CD1c-positive myeloid dendritic cell (primary cell): Measurements from ENCODE around the gene TRAPPC3L.

ENCODE experiments used
- DNase-seq: peaks from one replicate; pipeline ENCODE4 v3.0.0-alpha.2; 2016; ENCODE audit errors: extremely low spot score

The TRAPPC3L gene

GRCh38 chr6:116465246-116465645, 80.2 kb downstream of the TRAPPC3L start:
- peak; percentile 90 for DNase-seq

DNA sequence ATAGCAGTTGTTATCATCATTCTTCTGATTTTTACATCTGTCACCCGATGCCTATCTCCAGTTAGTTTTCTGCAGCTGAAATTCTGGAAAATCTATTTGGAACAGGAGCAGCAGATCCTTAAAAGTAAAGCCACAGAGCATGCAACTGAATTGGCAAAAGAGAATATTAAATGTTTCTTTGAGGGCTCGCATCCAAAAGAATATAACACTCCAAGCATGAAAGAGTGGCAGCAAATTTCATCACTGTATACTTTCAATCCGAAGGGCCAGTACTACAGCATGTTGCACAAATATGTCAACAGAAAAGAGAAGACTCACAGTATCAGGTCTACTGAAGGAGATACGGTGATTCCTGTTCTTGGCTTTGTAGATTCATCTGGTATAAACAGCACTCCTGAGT, 82.2 kb downstream of the TRAPPC3L start:
- DNase-seq: no peak

DNA sequence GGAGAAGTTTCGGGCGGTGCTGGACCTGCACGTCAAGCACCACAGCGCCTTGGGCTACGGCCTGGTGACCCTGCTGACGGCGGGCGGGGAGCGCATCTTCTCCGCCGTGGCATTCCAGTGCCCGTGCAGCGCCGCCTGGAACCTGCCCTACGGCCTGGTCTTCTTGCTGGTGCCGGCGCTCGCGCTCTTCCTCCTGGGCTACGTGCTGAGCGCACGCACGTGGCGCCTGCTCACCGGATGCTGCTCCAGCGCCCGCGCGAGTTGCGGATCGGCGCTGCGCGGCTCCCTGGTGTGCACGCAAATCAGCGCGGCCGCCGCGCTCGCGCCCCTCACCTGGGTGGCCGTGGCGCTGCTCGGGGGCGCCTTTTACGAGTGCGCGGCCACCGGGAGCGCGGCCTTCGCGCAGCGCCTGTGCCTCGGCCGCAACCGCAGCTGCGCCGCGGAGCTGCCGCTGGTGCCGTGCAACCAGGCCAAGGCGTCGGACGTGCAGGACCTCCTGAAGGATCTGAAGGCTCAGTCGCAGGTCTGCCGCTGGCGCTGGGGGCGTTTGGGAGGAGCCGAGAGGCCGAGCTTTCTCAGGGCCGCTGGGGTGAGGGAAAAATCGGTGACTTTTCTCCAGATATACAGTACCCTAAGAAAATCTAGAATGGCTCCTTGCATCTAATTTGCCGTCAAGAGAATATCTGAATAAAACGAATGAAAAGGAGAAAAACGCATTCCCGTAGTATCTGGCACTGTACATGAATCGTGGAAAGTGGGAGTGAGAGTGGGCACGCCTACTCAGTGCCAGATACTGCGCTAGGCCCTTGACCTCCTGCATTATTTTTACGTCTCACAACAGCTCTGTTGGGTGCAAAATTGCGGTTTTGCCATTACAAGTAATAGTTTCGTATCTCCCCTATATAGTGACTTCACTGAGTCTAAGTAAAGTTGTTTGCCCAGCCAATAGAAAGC, 83.3 kb downstream of the TRAPPC3L start:
- DNase-seq: peak; percentile 73

DNA sequence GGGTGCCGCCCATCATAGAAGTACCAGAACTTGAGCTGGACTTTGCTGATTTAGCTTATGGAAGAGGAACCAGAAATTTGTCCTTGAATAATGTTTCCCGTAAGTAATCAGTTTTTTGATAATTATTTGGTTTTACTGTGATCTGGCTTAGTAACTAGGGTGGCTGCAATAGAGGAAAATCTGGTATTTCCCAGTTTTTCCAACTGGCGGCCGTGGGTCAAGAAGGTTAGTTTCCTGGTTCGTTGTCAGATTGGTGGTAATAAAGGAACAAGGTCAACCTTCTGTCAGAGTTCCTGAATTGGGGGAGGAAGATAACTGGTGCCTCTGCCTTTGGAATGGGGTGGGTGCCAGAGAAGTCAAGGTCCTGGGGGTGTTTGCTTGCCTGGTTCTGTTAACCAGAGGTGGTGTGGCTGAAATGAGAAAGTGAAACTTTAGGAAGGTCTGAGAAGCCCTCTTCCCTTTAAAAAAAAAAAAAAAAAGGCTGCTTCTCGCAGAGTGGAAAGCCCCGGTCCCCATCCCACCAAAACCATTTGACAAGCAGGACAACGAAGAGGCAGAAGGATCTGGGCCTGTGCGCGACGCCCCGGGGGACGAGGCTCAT, 84.1 kb downstream of the TRAPPC3L start, which contains the start of gene CALHM6:
CALHM6 (plus strand) TSS at position 45 of the 601 bp plus-strand sequence; CDS start at position 600, 555 bp downstream.
- peak; percentile 46 for DNase-seq

GRCh38 chr6:116459927-116460326, 85.6 kb downstream of the TRAPPC3L start:
- DNase-seq: no peak

DNA sequence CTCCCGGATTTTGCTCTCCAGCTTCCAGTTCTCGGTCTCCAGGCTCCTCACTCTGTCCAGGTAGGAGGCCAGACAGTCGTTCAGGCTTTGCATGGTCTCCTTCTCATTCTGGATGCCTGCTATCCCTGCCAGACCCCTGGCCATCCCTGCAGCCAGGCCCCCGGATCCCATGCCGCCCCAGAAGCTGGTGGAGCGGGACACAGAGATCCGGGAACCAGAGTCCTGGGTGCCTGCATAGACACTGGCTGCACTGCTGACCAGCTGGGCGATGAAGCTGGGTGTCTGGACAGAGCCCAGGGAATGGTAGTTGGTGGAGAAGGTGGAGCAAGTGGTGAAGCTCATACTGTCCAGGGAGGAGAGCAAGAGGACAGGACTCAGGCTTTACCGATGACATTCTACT, 87.2 kb downstream of the TRAPPC3L start:
- DNase-seq: no peak

DNA sequence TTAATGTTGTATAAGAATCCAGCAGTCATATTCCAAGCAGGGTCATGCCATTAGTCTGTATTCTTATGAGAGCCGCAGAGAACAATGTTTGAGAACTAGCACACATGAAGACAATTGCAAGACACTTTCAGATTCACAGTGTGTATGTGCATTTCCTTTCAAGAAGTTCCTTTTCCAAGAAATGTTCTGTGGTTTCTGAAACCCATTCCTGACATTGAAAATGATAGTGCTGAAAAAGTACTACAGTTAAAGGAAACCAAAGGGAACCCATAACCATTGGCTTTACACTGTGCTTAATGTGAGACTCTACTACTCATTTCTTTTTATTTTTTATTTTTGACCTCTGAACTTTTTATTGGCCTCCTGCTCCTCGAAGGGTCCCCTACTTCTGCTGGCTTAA, 88.6 kb downstream of the TRAPPC3L start:
- no peak for DNase-seq

DNA sequence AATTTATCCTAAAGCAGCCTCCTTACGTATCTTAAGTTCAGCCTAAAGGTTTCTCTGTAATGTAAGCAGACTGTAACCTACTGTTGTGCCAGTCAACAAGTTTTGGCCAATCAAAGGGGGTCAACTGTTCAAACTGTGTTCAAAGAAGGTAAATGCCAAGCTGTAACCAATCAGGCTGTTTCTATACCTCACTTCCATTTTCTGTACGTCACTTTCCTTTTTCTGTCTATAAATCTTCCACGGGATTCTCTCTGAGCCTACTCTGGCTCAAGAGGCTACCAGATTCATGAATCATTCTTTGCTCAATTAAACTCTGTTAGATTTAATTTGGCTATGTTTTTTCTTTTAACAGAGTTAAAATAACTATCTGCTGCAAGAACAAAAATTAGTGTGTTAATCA, 89.4 kb downstream of the TRAPPC3L start:
- DNase-seq: no peak

DNA sequence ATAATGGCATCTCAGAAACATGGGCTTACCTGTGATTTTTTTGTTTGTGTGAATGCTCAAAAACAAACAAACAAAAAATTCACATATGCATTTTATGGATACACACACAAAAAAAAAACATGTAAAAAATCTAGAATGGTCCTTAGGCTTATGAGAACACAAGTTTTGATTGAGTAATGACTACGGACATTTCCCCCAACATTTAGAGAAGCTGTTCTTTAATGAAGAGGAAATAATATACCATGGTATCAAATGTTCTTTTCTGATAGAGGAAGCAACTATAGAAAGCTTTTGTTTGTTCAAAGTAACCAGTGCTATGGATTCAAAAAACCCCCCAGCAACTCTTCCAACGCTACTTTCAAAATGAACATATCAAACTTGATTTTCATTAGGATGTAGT, 93.0 kb downstream of the TRAPPC3L start:
- peak; percentile 49 for DNase-seq

GRCh38 chr6:116451916-116452315, 93.6 kb downstream of the TRAPPC3L start:
- DNase-seq: no peak

GRCh38 chr6:116450769-116451740, 94.4 kb downstream of the TRAPPC3L start:
- peak; percentile 78 for DNase-seq

- no peak for DNase-seq
Observed at GRCh38 chr6:116450185-116450710, 95.2 kb downstream of the TRAPPC3L start.

GRCh38 chr6:116449565-116449964, 95.9 kb downstream of the TRAPPC3L start:
- DNase-seq: no peak

DNA sequence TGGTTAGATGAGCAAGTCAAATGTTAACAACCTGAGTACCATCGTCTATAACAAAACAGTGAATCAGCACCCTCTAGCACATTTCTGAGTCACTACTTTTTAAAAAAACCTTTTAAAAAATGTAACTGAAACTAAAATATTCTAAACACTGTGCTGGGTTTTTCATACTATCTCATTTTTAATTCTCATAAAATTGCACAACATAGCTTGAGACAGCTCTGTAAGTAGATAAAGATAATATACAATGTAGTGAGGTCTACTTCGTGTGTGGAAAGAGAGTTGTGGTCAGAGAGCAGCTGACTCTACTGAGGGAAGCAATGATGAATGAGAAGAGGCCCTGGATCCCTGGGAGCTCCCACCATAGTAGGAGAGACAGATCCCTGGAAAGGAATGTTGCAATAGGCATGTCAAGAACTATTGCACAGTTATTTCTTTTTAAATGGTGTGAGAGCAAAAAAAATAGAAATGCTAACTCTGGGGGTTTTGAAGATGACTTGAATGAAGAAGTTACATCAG, 97.9 kb downstream of the TRAPPC3L start:
- peak; percentile 83 for DNase-seq

DNA sequence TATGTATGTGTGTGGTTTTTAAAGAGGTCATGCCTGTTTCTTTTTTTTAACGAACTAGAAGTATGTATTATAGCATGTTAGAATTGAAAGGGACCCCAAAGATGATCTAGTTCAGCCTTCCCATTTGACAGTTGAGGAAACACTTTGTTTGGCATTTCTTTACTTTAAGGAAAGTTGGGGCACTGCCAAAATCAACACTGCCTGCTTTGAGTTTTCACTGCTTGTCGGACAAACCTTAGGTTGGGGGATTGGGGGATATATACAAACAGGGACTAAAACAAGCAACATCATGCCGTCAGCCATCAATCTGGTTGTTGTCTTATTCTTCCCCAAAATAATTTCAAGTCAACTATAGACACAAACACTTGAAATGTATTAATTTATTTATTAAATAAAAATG, 98.4 kb downstream of the TRAPPC3L start:
- no peak for DNase-seq

- DNase-seq: peak; percentile 85
Observed at GRCh38 chr6:116446399-116446798, 99.1 kb downstream of the TRAPPC3L start.

DNA sequence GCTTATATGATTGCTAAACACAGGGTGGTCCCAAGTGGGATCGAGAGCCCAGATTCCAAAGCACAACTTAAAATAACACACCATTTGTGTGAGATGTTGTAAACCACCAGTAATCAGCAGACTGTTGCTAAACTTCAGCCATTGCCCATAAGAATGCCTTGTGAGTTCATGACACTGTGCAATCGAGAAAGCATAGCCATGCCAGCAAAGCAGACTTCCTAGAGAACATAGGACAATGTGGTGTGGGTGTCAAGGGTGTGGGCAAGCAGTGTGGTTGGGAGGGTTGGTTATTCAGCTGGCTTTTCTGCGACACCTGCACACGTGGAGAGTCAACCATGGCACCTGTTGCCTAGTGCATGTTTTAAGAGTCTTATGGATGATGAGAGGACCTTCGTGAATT, 100.4 kb downstream of the TRAPPC3L start:
- peak; percentile 12 for DNase-seq
